HG03571 (cell line): ENCODE results near the gene REEP1.

ENCODE experiments used
- ATAC-seq: cut with Tn5 transposase; IDR thresholded peaks from one replicate; pipeline ENCODE4 v1.9.1; 2021; ENCODE audit not compliant: unreplicated experiment

REEP1 gene

GRCh38 chr2:86308356-86308755 lies 29.1 kb downstream of the REEP1 start:
- no peak for ATAC-seq

- no peak for ATAC-seq
These were observed 30.0 kb downstream of the REEP1 start for GRCh38 chr2:86307431-86307830.

GRCh38 chr2:86305915-86306254 lies 31.5 kb downstream of the REEP1 start:
- no peak for ATAC-seq

- no peak for ATAC-seq
These were observed 32.1 kb downstream of the REEP1 start for GRCh38 chr2:86305195-86305914.

- ATAC-seq = no peak
These were observed 33.0 kb downstream of the REEP1 start for GRCh38 chr2:86304416-86304815.

- ATAC-seq = no peak
These were observed 35.1 kb downstream of the REEP1 start for GRCh38 chr2:86302320-86302719.

- ATAC-seq = no peak
These were observed 35.7 kb downstream of the REEP1 start for GRCh38 chr2:86301711-86302202.

GRCh38 chr2:86301009-86301408 lies 36.4 kb downstream of the REEP1 start:
- no peak for ATAC-seq

GRCh38 chr2:86300496-86300895 lies 36.9 kb downstream of the REEP1 start:
- no peak for ATAC-seq

GRCh38 chr2:86298411-86299390 lies 38.7 kb downstream of the REEP1 start:
- no peak for ATAC-seq

GRCh38 chr2:86297382-86298147 lies 39.9 kb downstream of the REEP1 start:
- no peak for ATAC-seq

- no peak for ATAC-seq
These were observed 40.5 kb downstream of the REEP1 start for GRCh38 chr2:86296947-86297346.

- no peak for ATAC-seq
These were observed 42.4 kb downstream of the REEP1 start for GRCh38 chr2:86295066-86295465.

- no peak for ATAC-seq
These were observed 43.8 kb downstream of the REEP1 start for GRCh38 chr2:86293612-86294011.

GRCh38 chr2:86292571-86293515 lies 44.6 kb downstream of the REEP1 start:
- ATAC-seq = no peak

- no peak for ATAC-seq
These were observed 46.1 kb downstream of the REEP1 start for GRCh38 chr2:86291328-86291662.

- no peak for ATAC-seq
These were observed 46.7 kb downstream of the REEP1 start for GRCh38 chr2:86290596-86291327.

- ATAC-seq = no peak
These were observed 50.9 kb downstream of the REEP1 start for GRCh38 chr2:86286516-86286915.

GRCh38 chr2:86285981-86286380 lies 51.4 kb downstream of the REEP1 start:
- no peak for ATAC-seq

- no peak for ATAC-seq
These were observed 51.9 kb downstream of the REEP1 start for GRCh38 chr2:86285571-86285970.
